Body of pancreas (tissue), 4 donors: ENCODE data around the gene HELZ.

Experiments
- POLR2A ChIP-seq, 3 donors: fragments of 450-650 bp; IDR thresholded peaks; one replicate each; pipeline ENCODE4 v1.6.1; 2016; ENCODE audit warnings: antibody characterized with exemption in 3 of 3, mild to moderate bottlenecking in 2 of 3
- TF ChIP-seq, protein P1 (sequence below), 7 experiments: fragments of 450-650 bp in 4 of 7; fragments of 200-600 bp in 3 of 7; sonication (generic) in 3 of 7; IDR thresholded peaks; one replicate each; pipeline ENCODE4 v1.5.1; 2016 to 2019; ENCODE audit warnings: antibody characterized with exemption in 7 of 7

DNA sequence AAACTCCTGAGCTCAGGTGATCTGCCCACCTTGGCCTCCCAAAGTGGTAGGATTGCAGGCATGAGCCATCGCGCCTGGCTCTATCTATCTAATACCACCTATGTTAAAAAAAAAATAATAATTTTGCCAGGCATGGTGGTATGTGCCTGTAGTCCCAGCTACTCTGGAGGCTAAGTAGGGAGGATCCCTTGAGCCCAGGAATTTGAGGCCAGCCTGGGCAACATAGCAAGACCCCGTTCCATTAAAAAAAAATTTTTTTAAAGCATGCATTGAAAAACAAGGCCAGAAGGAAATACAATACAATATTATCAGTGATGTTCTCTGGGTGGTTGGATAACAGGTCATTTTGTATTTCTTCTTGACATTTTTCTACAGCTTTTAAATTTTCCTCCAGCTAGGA lies 45.2 kb upstream of the HELZ start:
- no peak for TF ChIP-seq POLR2A (IDR thresholded peaks at IDR 0.05)
- TF ChIP-seq, protein P1, sequence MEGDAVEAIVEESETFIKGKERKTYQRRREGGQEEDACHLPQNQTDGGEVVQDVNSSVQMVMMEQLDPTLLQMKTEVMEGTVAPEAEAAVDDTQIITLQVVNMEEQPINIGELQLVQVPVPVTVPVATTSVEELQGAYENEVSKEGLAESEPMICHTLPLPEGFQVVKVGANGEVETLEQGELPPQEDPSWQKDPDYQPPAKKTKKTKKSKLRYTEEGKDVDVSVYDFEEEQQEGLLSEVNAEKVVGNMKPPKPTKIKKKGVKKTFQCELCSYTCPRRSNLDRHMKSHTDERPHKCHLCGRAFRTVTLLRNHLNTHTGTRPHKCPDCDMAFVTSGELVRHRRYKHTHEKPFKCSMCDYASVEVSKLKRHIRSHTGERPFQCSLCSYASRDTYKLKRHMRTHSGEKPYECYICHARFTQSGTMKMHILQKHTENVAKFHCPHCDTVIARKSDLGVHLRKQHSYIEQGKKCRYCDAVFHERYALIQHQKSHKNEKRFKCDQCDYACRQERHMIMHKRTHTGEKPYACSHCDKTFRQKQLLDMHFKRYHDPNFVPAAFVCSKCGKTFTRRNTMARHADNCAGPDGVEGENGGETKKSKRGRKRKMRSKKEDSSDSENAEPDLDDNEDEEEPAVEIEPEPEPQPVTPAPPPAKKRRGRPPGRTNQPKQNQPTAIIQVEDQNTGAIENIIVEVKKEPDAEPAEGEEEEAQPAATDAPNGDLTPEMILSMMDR (IDR thresholded peaks at IDR 0.05), result no peak
